HG02852 (cell line): ENCODE data around the gene PCDHGB2.
"Not testable (repeated sequence)": the region's sequence is repeated elsewhere in the genome, so short reads cannot be mapped to it uniquely, and the experiment has no call there.

Experiments
- ATAC-seq: cut with Tn5 transposase; IDR thresholded peaks from one replicate; pipeline ENCODE4 v1.9.1; 2021; ENCODE audit warnings: mild to moderate bottlenecking, moderate library complexity; ENCODE audit not compliant: unreplicated experiment

The PCDHGB2 gene

GRCh38 chr5:141349917-141350619 is 9.7 kb upstream of the PCDHGB2 start, which contains the start of gene PCDHGB1:
TSS of gene PCDHGB1 (plus strand) at chr5:141350099. CDS start at chr5:141350261, 162 bp downstream.
- no peak for ATAC-seq

- no peak for ATAC-seq
Measured at GRCh38 chr5:141351591-141351990, 8.2 kb upstream of the PCDHGB2 start.

GRCh38 chr5:141354900-141355469 is 4.8 kb upstream of the PCDHGB2 start, which contains the start of gene PCDHGA4:
TSS of gene PCDHGA4 (plus strand) at chr5:141355021. CDS start at chr5:141355108, 87 bp downstream.
- ATAC-seq = no peak

- no peak for ATAC-seq
Measured at GRCh38 chr5:141355641-141356040, 4.2 kb upstream of the PCDHGB2 start.

GRCh38 chr5:141356133-141356532 is 3.7 kb upstream of the PCDHGB2 start:
- ATAC-seq = no peak

- ATAC-seq = no peak
Measured at GRCh38 chr5:141356950-141357349, 2.8 kb upstream of the PCDHGB2 start.

GRCh38 chr5:141360685-141361084 is 891 bp downstream of the PCDHGB2 start:
- no peak for ATAC-seq

GRCh38 chr5:141362719-141363118 is 2.9 kb downstream of the PCDHGB2 start:
- no peak for ATAC-seq

GRCh38 chr5:141363952-141364660 is 4.3 kb downstream of the PCDHGB2 start, which contains the start of gene PCDHGA5:
TSS of gene PCDHGA5 (plus strand) at chr5:141364162. CDS start at chr5:141364331, 169 bp downstream.
- ATAC-seq = no peak

GRCh38 chr5:141366016-141366896 is 6.5 kb downstream of the PCDHGB2 start:
- no peak for ATAC-seq

- ATAC-seq = peak; percentile 77
Measured at GRCh38 chr5:141369994-141370848, 10.4 kb downstream of the PCDHGB2 start, which contains the start of gene PCDHGB3. TSS of gene PCDHGB3 (plus strand) at chr5:141370242. CDS start at chr5:141370395, 153 bp downstream.

- ATAC-seq = no peak
Measured at GRCh38 chr5:141371572-141372475, 12.0 kb downstream of the PCDHGB2 start.

- ATAC-seq = no peak
Measured at GRCh38 chr5:141373673-141374317, 14.0 kb downstream of the PCDHGB2 start, which contains the start of gene PCDHGA6. TSS of gene PCDHGA6 (plus strand) at chr5:141373891. CDS start at chr5:141374084, 193 bp downstream.

- ATAC-seq = no peak
Measured at GRCh38 chr5:141374627-141375026, 14.8 kb downstream of the PCDHGB2 start.

GRCh38 chr5:141375444-141376155 is 15.8 kb downstream of the PCDHGB2 start:
- not testable (repeated sequence) for ATAC-seq

- ATAC-seq = no peak
Measured at GRCh38 chr5:141382469-141383294, 22.9 kb downstream of the PCDHGB2 start, which contains the start of gene PCDHGA7. TSS of gene PCDHGA7 (plus strand) at chr5:141382742. CDS start at chr5:141382900, 158 bp downstream.
